HG03342 (cell line): Measurements from ENCODE around the gene P2RX5.
A peak's percentile ranks its signal among the peaks of the same experiment; 100 is the strongest.

Experiments used
- ATAC-seq: cut with Tn5 transposase; IDR thresholded peaks from one replicate; pipeline ENCODE4 v1.9.1; 2021; ENCODE audit warnings: mild to moderate bottlenecking, moderate library complexity; ENCODE audit not compliant: unreplicated experiment

P2RX5 gene

DNA sequence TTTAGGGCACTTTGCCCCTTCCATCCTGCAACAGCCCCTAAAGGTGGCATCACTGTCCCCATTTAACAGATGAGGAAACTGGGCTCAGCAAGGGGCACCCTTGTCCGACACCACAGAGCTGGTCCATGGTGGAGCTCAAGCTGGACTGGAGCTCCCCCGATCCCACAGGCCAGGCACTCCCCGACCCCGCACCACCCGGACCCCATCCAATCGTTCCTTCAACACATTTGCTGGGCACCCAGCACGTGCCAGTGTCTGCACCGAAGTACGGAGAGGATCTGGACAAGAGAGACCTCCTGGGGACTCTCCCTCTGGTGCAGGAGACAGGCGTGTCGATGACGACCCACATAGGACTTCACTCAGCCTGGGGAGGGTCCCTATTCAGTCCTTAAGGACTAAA, 13.9 kb downstream of the P2RX5 start:
- ATAC-seq = no peak

DNA sequence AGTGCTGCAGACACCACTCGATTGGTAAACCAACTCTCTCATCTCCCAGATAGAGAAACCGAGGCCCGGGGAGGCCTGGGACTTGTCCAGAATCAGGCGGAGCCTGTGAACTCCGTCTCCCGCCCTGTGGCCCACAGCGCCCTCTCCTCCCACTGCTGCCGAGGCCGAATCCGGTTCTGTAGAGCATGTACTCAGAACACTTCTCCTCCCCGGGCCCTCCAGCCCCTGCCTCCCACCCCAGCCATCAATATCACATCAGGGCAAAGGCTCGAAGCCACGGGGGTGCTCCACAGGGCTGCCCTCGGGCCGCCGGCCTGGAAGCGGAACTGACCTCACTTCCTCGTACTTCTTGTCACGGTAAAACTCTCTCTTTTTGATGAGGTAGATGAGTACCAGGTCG, 14.4 kb downstream of the P2RX5 start:
- ATAC-seq = no peak

DNA sequence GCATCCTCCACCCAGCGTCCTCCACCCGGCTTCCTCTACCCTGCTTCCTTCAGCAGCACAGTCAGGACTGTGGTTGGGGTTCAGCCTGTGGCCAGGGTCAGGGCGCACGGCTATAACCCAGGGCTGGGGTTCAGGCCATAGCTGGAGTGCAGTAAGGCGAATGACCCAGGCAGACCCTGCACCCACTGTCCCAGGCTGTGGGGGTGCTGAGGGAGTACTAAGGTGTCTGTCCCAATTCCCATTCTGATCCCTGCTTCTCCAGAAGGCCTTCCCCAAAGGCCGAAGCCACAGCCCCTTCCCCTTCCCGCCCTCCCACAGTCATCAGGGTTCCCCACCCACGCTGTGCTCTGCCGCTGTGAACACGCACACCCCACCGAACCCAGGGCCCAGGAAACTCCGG, 14.9 kb downstream of the P2RX5 start:
- no peak for ATAC-seq

DNA sequence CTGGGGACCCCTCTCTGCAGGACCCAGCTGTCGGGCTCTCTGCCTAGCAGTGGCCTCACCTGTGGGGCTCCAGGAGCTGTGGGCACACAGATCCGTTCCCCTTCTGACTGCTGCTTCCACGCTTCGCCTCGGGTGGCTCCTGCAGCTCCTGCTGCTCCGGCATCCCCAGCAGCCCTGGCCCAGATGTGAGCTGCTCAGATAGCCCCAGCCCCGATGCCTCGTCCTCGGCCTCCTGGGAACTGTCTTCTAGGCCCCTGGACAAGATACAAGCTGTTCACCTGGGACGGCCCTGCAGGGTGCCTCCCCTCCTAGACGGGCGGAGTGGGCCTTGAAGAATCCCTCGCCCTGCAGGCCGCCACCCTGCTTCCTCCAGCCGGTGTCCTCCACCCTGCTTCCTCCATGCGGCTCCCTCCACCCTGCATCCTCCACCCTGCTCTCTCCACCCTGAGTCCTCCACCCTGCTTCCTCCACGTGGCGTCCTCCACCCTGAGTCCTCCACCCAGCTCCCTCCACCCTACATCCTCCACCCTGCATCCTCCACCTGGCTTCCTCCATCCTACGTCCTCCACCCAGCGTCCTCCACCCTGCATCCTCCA, 16.3 kb downstream of the P2RX5 start:
- no peak for ATAC-seq

DNA sequence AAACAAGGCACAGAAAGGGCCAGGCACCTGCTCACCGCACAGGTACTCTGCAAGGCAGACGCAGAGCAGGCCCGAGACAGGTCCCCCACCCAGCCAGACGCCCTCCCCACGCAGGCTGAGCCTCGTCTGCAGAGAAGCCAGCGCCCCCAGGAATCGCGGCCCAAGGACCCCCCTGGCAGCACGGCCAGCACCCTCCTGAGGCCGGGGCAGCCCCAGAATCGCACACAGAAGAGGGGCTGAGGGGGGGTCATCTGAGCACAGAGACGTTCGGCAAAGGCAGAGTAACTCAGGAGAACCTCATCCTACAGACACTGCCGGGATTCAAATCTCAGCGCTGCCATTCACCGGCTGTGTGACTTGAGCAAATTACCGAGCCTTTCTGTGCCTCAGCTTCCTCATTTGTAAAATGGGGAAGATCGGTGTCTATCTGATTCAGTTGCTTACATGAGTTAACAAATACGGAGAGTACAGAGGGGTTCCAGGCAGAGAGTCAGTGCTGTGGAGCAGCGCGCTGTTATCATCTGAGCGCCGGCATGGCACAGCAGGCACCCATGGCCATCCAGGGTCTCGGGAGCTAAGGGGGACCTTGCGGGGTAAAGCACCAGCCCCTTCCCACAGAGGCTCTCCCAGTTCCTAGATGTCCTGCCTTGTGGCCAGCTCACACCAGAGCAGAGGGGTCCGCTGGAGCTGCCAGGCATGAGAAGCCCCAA, 17.0 kb downstream of the P2RX5 start:
- ATAC-seq = no peak

DNA sequence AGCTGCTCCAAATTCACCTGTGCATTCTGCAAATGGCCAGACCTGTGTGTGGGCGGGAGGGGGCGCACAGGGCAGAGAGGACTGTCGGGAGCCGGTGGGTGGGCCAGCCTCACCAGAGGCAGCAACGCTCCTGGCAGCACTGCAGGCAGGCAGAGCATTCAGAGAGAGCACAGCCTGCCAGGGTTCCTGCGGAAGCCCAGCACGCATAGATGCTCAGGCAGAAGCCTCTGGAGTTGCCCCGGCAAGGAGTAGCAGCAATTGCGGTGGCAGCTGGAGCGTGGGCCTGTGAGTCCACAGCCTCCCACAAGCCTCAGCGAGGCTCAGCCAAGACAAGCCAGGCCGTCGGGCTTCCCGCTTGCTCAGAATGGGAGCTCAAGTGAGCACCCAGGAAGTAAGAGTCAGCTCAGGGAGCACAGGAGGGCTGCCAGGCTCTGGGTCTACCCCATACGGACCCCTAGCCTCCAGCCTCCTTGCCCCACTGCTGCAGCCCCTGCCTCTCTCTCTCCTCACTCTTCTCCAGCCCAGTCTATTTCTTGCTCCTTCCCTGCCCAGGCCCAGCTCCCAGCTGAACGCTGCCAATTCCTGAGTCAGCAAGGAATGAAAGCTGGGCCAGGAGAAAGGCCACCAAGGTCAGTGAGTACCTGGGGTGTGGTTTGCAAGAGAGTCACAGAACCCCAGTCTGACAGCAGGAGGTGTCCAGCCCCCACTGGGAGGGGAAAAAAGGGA, 17.7 kb downstream of the P2RX5 start:
- no peak for ATAC-seq

DNA sequence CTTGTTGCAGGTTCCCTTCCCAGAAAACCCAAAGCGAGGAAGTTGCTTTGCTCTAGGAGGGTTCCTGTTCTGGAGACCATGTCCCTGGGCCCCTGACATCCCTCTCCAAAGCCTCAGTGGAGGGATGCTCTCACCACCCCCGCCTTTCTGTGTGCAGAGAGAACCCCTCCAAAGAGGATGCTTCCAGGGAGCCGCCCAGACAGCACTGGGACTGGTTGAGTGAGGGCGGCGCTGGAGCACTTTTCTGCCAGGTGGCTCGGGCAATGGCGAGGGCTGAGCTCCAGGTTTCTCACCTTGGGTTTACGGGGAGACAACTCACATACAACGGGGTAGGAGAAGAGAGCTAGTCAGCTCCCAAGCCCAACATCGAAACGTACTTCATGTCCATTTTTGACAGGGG, 20.1 kb downstream of the P2RX5 start:
- no peak for ATAC-seq

DNA sequence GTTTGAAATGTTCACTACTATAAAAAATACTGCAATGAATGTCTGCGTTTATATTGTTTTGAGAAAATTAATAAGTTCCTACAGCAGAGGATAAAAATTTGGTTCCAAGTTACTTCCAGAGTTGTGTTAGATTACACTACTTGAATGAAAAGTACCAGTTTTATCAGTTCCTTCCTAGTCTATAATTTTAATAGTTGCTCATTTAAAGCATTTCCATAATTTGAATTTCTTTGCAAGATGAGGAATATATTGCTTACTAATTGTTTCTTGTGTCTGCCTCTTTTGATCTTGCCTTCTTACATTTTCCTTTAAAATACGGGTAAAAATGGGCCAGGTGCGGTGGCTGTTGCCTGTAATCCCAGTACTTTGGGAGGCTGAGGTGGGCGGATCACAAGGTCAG, 23.4 kb downstream of the P2RX5 start:
- no peak for ATAC-seq

DNA sequence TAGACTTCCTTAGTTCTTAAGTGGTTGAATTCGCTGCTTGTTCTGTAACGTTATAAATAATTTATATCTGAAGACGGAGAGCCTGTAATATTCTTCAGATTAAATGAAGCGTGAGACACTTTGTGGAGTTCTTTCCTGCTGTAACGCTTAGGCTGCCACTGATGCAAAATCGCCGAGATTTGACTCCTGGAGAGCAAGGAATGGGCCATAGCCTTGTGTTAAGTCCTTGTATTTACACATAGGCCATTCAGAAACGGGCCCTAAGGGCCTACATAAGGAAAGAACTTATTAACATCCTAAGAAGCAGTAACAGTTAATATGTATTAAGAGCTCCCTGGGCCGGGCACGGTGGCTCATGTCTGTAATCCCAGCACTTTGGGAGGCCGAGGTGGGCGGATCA, 26.4 kb downstream of the P2RX5 start:
- ATAC-seq = no peak

DNA sequence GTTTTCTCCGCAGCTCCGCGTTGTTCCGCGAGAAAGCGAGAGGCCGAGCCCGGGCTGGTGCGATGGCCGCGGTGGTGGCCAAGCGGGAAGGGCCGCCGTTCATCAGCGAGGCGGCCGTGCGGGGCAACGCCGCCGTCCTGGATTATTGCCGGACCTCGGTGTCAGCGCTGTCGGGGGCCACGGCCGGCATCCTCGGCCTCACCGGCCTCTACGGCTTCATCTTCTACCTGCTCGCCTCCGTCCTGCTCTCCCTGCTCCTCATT, 26.9 kb downstream of the P2RX5 start:
- peak; percentile 4 for ATAC-seq

DNA sequence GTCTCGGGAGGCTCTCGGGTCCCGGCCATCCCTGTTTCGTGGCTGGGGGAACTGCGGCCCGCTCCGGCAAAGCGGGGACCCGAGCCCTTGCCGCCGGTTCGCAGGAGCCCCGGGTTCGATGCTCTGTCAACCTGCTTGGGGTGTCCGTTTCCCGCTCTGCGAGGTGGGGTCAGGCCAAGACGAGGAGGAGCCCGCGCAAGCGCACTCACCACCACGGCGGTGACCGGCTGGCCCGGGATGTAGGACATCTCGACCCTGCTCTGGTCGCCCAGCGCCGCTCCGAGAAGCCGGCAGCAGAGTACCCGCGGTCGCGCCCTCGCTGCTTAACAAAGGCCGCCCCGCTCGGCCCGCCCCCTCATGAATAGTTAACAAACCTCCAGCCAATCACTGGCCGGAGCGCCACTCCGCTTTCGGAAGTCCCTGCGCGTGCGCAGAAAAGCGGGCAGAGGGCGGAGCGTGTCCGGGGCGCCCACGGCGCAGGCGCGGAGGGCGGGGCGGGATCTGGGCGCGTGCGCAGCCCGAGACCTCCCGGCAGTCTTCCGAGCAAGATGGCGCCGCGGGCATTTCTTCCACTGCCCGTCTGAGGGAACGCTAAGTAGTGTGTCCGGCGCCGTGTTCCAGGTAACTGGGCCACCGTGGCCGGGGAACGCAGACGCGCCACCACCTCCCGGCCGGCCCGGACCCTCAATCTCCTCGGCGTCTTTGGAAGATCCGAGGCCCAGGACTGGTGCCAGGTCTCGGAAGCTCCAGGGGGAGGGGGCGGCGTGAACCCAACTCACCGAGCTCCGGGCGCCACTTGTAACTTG, 27.5 kb downstream of the P2RX5 start, which contains the start of the genes EMC6 and TAX1BP3:
Gene EMC6, plus strand, starts transcription at position 534 of the 806 bp plus-strand sequence. CDS start 335 bp downstream, outside the sequence.
Gene TAX1BP3, minus strand, starts transcription at position 300 of the 806 bp plus-strand sequence. Its CDS starts 52 bp downstream, at position 248.
- peak; percentile 89 for ATAC-seq

DNA sequence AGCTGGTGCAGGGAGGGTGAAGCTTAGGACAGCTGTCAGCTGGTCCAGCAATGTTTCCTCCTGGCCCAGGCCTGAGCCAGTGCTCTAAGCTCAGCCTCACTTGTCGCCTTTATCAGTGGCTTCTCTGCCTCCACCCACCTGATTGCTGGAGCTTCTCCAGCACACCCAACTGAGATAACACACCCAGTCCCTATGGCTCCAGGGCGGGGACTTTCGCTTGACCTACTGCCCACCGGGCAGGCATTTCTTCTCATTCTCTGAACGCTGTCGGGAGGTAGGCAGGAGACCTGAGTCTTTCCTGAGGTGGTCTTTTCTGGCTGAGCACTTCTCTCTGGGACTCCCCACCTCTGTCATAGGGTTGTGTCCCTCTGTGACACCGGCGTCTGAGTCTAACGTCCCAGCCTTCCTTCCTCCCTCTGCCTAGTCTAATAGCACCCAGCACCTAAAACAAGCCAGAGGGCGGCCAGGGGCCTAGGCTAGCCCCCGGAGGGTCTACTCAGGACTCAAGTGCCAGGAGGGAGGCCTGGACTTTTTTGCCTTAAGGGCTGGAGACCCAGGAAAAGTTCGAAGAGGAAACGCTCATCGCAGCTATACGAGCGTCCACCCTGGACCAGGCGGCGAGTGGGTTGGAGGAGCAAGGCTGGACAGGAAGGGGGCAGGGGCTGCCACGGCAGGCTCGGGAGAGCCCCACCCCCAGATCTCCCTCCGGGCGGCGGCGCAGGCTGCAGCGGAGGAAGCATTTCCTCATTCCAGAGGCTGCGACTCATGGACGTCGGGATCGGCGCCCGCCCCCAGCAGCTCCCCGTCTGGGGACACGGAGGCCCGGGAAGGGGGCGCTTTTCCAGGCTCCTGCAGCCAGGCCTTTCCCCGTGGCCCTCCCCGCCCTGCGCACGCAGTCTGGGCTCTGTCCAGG, 28.3 kb downstream of the P2RX5 start:
- ATAC-seq = no peak

DNA sequence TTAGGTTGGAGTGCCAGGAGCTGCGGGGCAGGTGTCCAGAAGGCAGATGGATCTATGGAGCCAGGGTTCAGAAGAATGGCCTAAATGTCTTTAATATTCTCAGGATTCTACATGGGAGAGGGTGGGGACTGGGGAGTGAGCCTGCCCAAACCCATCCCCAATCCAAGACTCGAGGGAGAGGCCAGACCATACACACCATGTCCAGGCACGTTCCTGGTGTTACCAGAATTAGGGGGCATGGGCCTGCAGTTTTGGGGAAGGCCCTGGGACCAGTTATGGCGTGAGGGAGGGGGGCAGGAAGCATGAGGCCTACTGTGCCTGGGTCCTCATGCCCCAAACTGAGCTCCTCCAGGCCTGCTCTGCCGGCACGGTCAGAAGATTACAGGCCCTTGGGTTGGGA, 29.4 kb downstream of the P2RX5 start:
- no peak for ATAC-seq

DNA sequence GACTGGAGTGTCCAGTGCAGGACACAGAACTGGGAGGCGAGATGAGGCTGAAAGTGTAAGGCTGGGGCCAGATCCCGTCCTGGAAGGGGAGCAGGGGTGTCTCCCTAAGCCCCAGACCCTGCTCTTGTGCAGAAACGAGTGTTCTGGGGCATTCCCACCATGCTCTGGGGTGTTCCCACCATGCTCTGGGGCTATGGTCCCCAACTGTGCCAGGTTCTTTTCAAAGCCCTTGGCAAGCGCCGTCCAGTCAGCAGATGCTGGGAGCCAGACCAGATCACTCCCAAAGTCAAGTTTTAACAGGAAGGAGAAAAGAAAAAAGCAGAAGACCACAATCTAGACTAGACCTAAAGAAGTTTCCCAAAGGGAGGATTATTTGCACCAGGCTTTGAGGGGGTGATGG, 30.1 kb downstream of the P2RX5 start:
- ATAC-seq = no peak

DNA sequence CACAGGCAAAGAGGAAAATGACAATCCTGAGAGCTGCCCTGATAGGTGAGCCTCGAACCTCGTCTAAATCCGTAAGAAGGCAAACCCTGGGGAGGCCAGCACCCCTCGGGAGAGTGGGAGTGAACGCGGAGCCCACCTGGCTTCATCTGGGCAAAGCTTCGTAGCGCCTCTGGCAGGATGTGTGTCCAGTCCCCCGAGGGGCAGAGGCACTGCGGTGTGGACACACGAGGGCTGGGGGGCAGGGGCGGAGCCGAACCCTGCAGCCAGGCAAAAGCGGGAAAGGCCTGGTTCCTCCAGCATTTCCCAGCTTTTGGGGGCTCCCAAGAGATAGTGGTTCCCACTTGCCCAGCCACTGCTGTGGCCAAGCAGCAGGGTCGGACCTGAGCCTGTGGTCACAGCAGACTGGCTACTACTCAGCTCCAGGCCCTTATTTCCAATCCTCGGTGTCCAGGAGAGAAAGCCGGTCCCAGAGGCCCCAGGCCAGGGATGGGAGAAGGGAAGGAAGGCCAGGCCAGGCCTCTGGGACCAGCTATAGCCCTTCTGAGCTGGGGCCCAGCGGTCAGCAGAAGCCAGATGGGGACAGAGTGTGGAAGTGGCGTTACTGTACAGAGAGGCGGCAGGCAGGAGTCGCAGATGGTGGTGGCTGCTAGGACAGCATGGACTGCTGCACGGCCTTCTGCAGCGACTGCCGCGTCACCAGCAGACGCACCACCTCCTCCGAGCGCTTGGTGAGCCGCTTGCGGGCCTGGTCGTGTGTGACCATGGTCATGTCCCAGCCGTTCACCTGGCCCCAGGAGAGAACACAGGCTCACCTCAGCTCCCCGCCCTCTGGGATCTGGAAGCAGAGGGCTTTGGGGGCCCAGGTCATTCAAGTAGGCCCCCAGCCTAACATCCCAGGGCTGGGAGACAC, 32.6 kb downstream of the P2RX5 start:
- ATAC-seq = no peak

DNA sequence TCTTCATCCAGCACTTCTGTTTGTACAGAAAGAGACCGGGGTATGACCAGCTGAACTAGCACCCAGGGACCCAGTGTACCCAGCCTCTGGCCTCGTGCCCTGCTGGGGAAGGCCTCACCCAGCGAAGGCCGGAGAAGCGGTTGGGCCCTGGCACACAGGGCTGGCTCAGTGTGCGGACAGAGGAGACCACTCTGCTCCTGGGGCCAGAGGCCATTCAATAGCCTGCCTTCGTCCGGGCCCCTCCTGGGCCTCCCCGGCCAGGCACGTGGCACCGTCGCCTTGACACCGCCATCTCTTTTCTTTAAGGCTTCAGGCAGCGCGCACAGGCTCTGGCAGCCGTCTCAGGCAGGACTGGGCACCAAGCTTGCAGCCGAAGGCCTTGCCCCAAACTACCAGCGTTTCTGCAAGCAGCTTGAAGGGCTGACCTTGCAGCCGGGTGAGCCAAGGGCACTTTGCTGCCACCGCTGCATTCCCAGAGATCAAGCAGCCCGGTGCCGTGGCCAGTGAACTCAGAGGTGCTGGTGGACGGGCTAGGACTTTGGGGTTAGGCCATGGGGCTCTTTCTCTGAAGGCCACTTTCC, 35.6 kb downstream of the P2RX5 start:
- no peak for ATAC-seq

DNA sequence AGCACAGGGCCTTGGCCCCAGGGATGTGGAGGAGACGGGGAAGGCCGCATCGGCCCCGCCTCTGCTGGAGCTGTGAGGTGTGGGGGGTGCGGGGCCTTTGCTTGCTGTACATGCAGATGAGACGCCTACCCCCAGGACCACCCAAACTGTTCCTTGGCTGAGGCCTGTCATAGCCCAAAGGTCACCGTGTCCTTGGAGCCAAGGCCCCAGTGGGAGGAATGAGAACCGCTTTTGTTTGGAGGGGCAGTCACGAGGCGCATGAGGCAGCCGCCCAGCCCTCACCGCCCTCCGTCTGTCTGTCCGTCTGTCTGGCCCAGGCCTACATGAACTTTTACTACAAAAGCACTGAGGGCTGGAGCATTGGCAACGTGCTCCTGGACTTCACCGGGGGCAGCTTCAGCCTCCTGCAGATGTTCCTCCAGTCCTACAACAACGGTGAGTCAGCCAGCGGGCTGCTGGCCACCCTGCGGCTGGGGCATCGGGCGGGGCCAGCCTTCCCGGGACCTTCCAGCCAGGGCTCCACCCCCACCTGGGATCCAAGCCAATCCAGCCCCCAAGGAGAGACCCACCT, 36.3 kb downstream of the P2RX5 start:
- no peak for ATAC-seq

DNA sequence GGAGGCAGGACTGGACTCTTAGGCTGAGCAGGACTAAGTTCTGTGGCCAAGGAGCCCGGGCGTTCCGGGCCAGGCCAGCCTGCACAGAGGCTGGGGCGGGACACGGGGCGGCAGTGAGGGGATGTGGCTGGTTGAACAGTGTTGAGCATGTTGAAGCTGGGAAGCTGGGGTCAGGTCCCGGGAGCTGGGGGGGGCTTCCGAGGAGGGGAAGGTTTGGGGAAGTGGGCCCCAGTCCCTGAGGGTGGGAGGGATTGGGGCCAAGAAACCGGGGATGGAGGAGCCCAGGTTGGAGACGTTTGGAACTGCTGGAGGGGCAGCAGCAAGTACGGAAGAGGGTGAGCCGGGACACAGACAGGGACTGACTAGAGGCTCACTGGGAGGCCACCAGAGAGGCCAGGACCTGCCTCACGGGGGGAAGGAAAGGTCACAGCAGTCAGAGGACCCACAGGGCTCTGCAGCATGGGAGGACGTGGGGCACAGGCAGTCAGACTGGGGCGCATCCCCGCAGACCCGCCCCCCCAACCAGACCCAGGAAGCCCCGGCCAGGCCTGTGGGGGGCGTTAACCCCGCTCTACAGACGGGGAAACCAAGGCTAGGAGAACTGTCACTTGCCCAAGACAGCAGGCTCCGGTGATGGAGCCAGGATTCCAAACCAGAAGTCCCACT, 37.0 kb downstream of the P2RX5 start:
- ATAC-seq = no peak
